Measurements from ENCODE around the gene FTO. TPM values are rescaled to one million over a fixed set of nuclear protein-coding genes. Genes with fewer than 3 reads are reported as not detected.

The FTO gene
- total and polyA plus RNA-seq, 2 of the 8 experiments (the other 6 are each of a cell fraction or from before 2014, with no cell fraction given) = 34.5 to 59.8 TPM

DNA sequence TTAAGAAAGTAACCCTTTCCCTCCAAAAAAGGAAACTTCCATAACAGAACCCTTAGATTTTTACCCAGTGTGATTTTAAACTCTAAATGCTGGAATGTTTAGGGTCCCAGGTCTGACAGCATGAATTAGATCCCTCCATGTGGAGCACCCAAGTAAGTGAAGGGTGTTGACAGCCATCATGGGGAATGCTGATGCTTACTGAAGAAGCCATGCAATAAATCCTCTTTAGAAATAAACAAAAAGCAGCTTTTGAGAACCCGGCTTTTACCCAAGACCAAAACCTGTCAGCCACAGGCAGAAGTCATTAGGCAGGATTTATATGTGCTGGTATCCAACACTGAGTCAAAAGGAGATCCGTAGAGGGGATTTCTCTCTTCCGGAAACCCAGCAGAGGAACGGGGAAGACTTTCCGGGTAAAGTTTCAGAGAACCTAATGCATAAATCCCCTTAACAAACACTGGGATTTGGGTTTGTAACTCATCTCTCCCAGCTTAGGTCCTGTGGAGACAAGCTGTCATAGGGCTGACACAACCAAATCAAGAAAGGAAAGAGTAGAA is 295.1 kb downstream of the FTO start:
- DNase-seq (ENCODE audit: low read depth in 1 of 2, low spot score in 2 of 2) (no peak), FAIRE-seq (no peak)
- Histone ChIP-seq H4K91ac (replicated peaks; ENCODE audit: insufficient read length, low read length) (no peak overlapping the region), H3K9ac (replicated peaks in 1 of 4; ENCODE audit: extremely low read depth in 1 of 4, low read depth in 3 of 4, low read length in 3 of 4) (no peak overlapping the region), H2BK12ac (ENCODE audit: low read depth, low read length) (no peak overlapping the region), H3K4me1 (replicated peaks in 1 of 4; ENCODE audit: control insufficient read depth in 3 of 4, insufficient read depth in 4 of 4, low read length in 3 of 4) (no peaks in the 10 kb centered on the region), H3K23me2 (ENCODE audit: low read depth, low read length) (no peaks in the 10 kb centered on the region), H2AFZ (ENCODE audit: low read length) (no peak overlapping the region), H3K4me3 (ENCODE audit: extremely low read depth in 1 of 4, insufficient read depth in 2 of 4, low read depth in 3 of 4, low read length in 4 of 4) (no peak overlapping the region), H3K14ac (ENCODE audit: insufficient read length) (no peak overlapping the region), H3K79me1 (ENCODE audit: low read depth, low read length) (no peaks in the 10 kb centered on the region), H3K9me3 (ENCODE audit: insufficient read depth in 2 of 2, low read depth in 1 of 2, low read length in 1 of 2) (no peaks in the 10 kb centered on the region), H3K79me2 (ENCODE audit: control insufficient read depth in 1 of 2, insufficient read depth in 2 of 2, low read length in 2 of 2) (no peaks in the 10 kb centered on the region), H4K8ac (ENCODE audit: extremely low read depth, insufficient read depth, low read length) (no peak overlapping the region), H2BK15ac (ENCODE audit: low read length) (no peak overlapping the region), H3K36me3 (ENCODE audit: control insufficient read depth in 2 of 4, insufficient read depth in 4 of 4, low read length in 3 of 4) (no peaks in the 10 kb centered on the region), H3K4me2 (ENCODE audit: insufficient read depth in 1 of 2, low read depth in 2 of 2, low read length in 2 of 2) (no peak overlapping the region), H3K4ac (replicated peaks; ENCODE audit: insufficient read length, low read depth, low read length) (no peak overlapping the region), H3K18ac (ENCODE audit: extremely low read depth, low read length) (no peak overlapping the region), H2BK120ac (replicated peaks; ENCODE audit: low read depth, low read length) (no peak overlapping the region), H2BK20ac (ENCODE audit: low read length) (no peak overlapping the region), H3K56ac (replicated peaks; ENCODE audit: insufficient read length, low read depth, low read length) (no peak overlapping the region), H4K20me1 (replicated peaks in 1 of 2; ENCODE audit: control insufficient read depth in 1 of 2, insufficient read depth in 2 of 2, low read length in 2 of 2) (no peaks in the 10 kb centered on the region), H4K5ac (ENCODE audit: insufficient read length, low read depth, low read length) (no peak overlapping the region), H3K23ac (ENCODE audit: insufficient read length) (no peak overlapping the region), H2AK5ac (ENCODE audit: low read depth, low read length) (no peak overlapping the region), H2BK5ac (ENCODE audit: low read depth, low read length) (no peak overlapping the region), H3K27ac (ENCODE audit: low read depth, low read length) (no peak overlapping the region), H3K27me3 (replicated peaks in 1 of 4; ENCODE audit: control insufficient read depth in 3 of 4, extremely low read depth in 1 of 4, insufficient read depth in 3 of 4, low read length in 3 of 4) (no peaks in the 10 kb centered on the region)
- TF ChIP-seq CREB1 (IDR thresholded peaks at IDR 0.05) (no peak), POLR2A (IDR thresholded peaks at IDR 0.05; ENCODE audit: control extremely low read depth in 1 of 2, low read depth in 2 of 2, low read length in 2 of 2) (no peak), ATF2 (IDR thresholded peaks at IDR 0.05; ENCODE audit: low read length) (no peak), GTF2F1 (IDR thresholded peaks at IDR 0.05; ENCODE audit: borderline replicate concordance, low read depth, low read length) (no peak), KDM1A (IDR thresholded peaks at IDR 0.05; ENCODE audit: borderline replicate concordance, low read length) (no peak), TCF12 (IDR thresholded peaks at IDR 0.05; ENCODE audit: low read depth, low read length) (no peak), MAFK (IDR thresholded peaks at IDR 0.05; ENCODE audit: low read depth, low read length) (no peak), YY1 (IDR thresholded peaks at IDR 0.05; ENCODE audit: low read depth, low read length) (no peak), CEBPB (IDR thresholded peaks at IDR 0.05; ENCODE audit: low read depth, low read length) (no peak)
- POLR2A ChIA-PET (ENCODE audit: partially characterized antibody) = no interaction called here
- CTCF ChIA-PET (ENCODE audit: partially characterized antibody) = no interaction called here
- WGBS, 2 experiments (ENCODE audit: extremely low coverage in 1 of 2, insufficient coverage in 1 of 2, insufficient read length in 1 of 2, insufficient replicate concordance in 2 of 2, low coverage in 1 of 2, low lambda C conversion rate in 2 of 2, missing lambda C conversion rate in 1 of 2) = 87% methylated on average over 5 of the region's 5 CpGs; no CpG with 5 or more reads in 1 of the 2 experiments

Measured in H1 (cell line).